ENCODE measurements around the gene CCKAR. TPM values are rescaled to one million over a fixed set of nuclear protein-coding genes. Genes with fewer than 3 reads are reported as not detected.

Gene CCKAR
- total RNA-seq, 1 donor from 2014 or later, result not detected

GRCh38 chr4:26525771-26526150, 35.5 kb upstream of the CCKAR start:
- H3K36me3 Mint-ChIP-seq (ENCODE audit: low read depth), result no peaks in the 10 kb centered on the region
- H3K4me1 Mint-ChIP-seq (ENCODE audit: low read depth), result no peaks in the 10 kb centered on the region
- no peak overlapping the region for H3K27ac Mint-ChIP-seq (ENCODE audit: unreplicated experiment)
- H3K4me3 Mint-ChIP-seq (ENCODE audit: unreplicated experiment), result no peak overlapping the region
- no peak for TF ChIP-seq CTCF (IDR thresholded peaks at IDR 0.05)
- no peak for DNase-seq (ENCODE audit: low spot score)
- H3K9me3 Mint-ChIP-seq (ENCODE audit: low read depth), result peaks cover 2% of the 10 kb centered on the region
- H3K27me3 Mint-ChIP-seq (ENCODE audit: low read depth), result no peaks in the 10 kb centered on the region

GRCh38 chr4:26525136-26525770, 35.0 kb upstream of the CCKAR start:
- H3K36me3 Mint-ChIP-seq (ENCODE audit: low read depth), result no peaks in the 10 kb centered on the region
- no peaks in the 10 kb centered on the region for H3K4me1 Mint-ChIP-seq (ENCODE audit: low read depth)
- no peak overlapping the region for H3K27ac Mint-ChIP-seq (ENCODE audit: unreplicated experiment)
- peaks cover 5% of the 10 kb centered on the region for H3K9me3 Mint-ChIP-seq (ENCODE audit: low read depth)
- no peak for TF ChIP-seq CTCF (IDR thresholded peaks at IDR 0.05)
- DNase-seq (ENCODE audit: low spot score), result no peak
- H3K27me3 Mint-ChIP-seq (ENCODE audit: low read depth), result no peaks in the 10 kb centered on the region
- no peak overlapping the region for H3K4me3 Mint-ChIP-seq (ENCODE audit: unreplicated experiment)

- no peak overlapping the region for H3K27ac Mint-ChIP-seq (ENCODE audit: unreplicated experiment)
- H3K27me3 Mint-ChIP-seq (ENCODE audit: low read depth), result no peaks in the 10 kb centered on the region
- H3K36me3 Mint-ChIP-seq (ENCODE audit: low read depth), result no peaks in the 10 kb centered on the region
- no peak for TF ChIP-seq CTCF (IDR thresholded peaks at IDR 0.05)
- no peak for DNase-seq (ENCODE audit: low spot score)
- no peak overlapping the region for H3K4me3 Mint-ChIP-seq (ENCODE audit: unreplicated experiment)
- no peaks in the 10 kb centered on the region for H3K4me1 Mint-ChIP-seq (ENCODE audit: low read depth)
- peaks cover 5% of the 10 kb centered on the region for H3K9me3 Mint-ChIP-seq (ENCODE audit: low read depth)
Measured at GRCh38 chr4:26524011-26524410, 33.7 kb upstream of the CCKAR start.

- H3K9me3 Mint-ChIP-seq (ENCODE audit: low read depth), result peaks cover 5% of the 10 kb centered on the region
- no peak for DNase-seq (ENCODE audit: low spot score)
- no peaks in the 10 kb centered on the region for H3K4me1 Mint-ChIP-seq (ENCODE audit: low read depth)
- H3K36me3 Mint-ChIP-seq (ENCODE audit: low read depth), result no peaks in the 10 kb centered on the region
- no peaks in the 10 kb centered on the region for H3K27me3 Mint-ChIP-seq (ENCODE audit: low read depth)
- H3K27ac Mint-ChIP-seq (ENCODE audit: unreplicated experiment), result no peak overlapping the region
- no peak for TF ChIP-seq CTCF (IDR thresholded peaks at IDR 0.05)
- H3K4me3 Mint-ChIP-seq (ENCODE audit: unreplicated experiment), result no peak overlapping the region
Measured at GRCh38 chr4:26522478-26522877, 32.2 kb upstream of the CCKAR start.

- no peak for TF ChIP-seq CTCF (IDR thresholded peaks at IDR 0.05)
- Mint-ChIP-seq H3K36me3 (ENCODE audit: low read depth) (no peaks in the 10 kb centered on the region), H3K27ac (ENCODE audit: unreplicated experiment) (no peak overlapping the region), H3K4me1 (ENCODE audit: low read depth) (no peaks in the 10 kb centered on the region), H3K27me3 (ENCODE audit: low read depth) (no peaks in the 10 kb centered on the region), H3K4me3 (ENCODE audit: unreplicated experiment) (no peak overlapping the region), H3K9me3 (ENCODE audit: low read depth) (peaks cover 5% of the 10 kb centered on the region)
- no peak for DNase-seq (ENCODE audit: low spot score)
Measured at GRCh38 chr4:26520728-26521450, 30.6 kb upstream of the CCKAR start.

Measured in chondrocyte (in vitro differentiated cells).